A673 (cell line): ENCODE results near the gene DSTYK. TPM values are rescaled to one million over a fixed set of nuclear protein-coding genes. Genes with fewer than 3 reads are reported as not detected.

ENCODE experiments used
- BruUV-seq: library from RNA; stranded (reverse); fragments of 400-500 nt; replicated peaks from 2 replicates; lab custom pipeline; 2021; lab: Mats Ljungman, UMichigan
- CTCF ChIA-PET: fragments of 300-600 bp; sonication (Branson Sonifier 250); formaldehyde crosslinking; loops from one replicate; lab custom pipeline; 2022; ENCODE audit warnings: antibody characterized with exemption; lab: Charles Lee
- POLR2A ChIA-PET: fragments of 300-600 bp; sonication (Branson Sonifier 250); formaldehyde crosslinking; loops from one replicate; lab custom pipeline; 2022; ENCODE audit warnings: antibody characterized with exemption; ENCODE audit not compliant: low non-redundant PET; lab: Charles Lee
- DNase-seq: peaks from one replicate; pipeline ENCODE4 v3.0.0-alpha.2; 2015; ENCODE audit warnings: low spot score
- H3K27ac ChIP-seq: fragments of 200-600 bp; sonication (generic); 2 replicates; pipeline ENCODE4 v1.5.1; 2016; ENCODE audit warnings: mixed run types, low read depth, mild to moderate bottlenecking, mixed read lengths, antibody characterized with exemption, low read length; ENCODE audit not compliant: poor library complexity, severe bottlenecking
- H3K27me3 ChIP-seq: fragments of 200-600 bp; sonication (generic); replicated peaks from 2 replicates; pipeline ENCODE4 v1.6.1; 2017; ENCODE audit warnings: mixed run types, low read depth, mild to moderate bottlenecking, mixed read lengths, antibody characterized with exemption, low read length; ENCODE audit not compliant: insufficient read depth, poor library complexity
- H3K36me3 ChIP-seq: fragments of 200-600 bp; sonication (generic); 2 replicates; pipeline ENCODE4 v1.6.1; 2016; ENCODE audit warnings: mixed run types, mild to moderate bottlenecking, mixed read lengths, antibody characterized with exemption, low read length; ENCODE audit not compliant: insufficient read depth, poor library complexity, severe bottlenecking
- H3K4me1 ChIP-seq: fragments of 200-600 bp; sonication (generic); 2 replicates; pipeline ENCODE4 v1.6.1; 2017; ENCODE audit warnings: mixed run types, mild to moderate bottlenecking, mixed read lengths, antibody characterized with exemption, low read length; ENCODE audit not compliant: insufficient read depth, poor library complexity, severe bottlenecking
- H3K4me3 ChIP-seq: fragments of 200-600 bp; sonication (generic); 2 replicates; pipeline ENCODE4 v1.5.1; 2016; ENCODE audit warnings: low read depth, mixed run types, mild to moderate bottlenecking, mixed read lengths, low read length; ENCODE audit not compliant: poor library complexity, severe bottlenecking
- H3K9me3 ChIP-seq: fragments of 200-600 bp; sonication (generic); 2 replicates; pipeline ENCODE4 v1.6.1; 2016; ENCODE audit warnings: mixed run types, low read depth, mild to moderate bottlenecking, mixed read lengths, antibody characterized with exemption, low read length; ENCODE audit not compliant: poor library complexity, severe bottlenecking
- EZH2 ChIP-seq: fragments of 200-600 bp; sonication (generic); IDR thresholded peaks from 2 replicates; pipeline ENCODE4 v1.6.1; 2017; ENCODE audit warnings: borderline replicate concordance, low read depth, mild to moderate bottlenecking, mixed read lengths, antibody characterized with exemption, low read length; ENCODE audit not compliant: poor library complexity, severe bottlenecking
- intact Hi-C: fragments of 100-400 bp; cut with micrococcal nuclease; formaldehyde crosslinking; loops from one replicate; pipeline ENCODE4 v1.10.0; 2022; ENCODE audit not compliant: unreplicated experiment
- total RNA-seq: library from RNA; stranded (reverse); gene quantifications from 2 replicates; pipeline ENCODE4 v1.2.3, GENCODE V29; 2021
- TF ChIP-seq, protein P1 (sequence below): fragments of 300-800, 200-600 bp; sonication (generic); conservative IDR thresholded peaks from 2 replicates; pipeline ENCODE4 v1.5.1; 2017; ENCODE audit warnings: low read depth, mild to moderate bottlenecking, antibody characterized with exemption, low read length, moderate library complexity, mixed read lengths

Gene DSTYK
- total RNA-seq, 1 experiment from 2014 or later: 7.1 TPM

GRCh38 chr1:205118752-205119151 is 92.8 kb downstream of the DSTYK start:
- no peaks in the 10 kb centered on the region for H3K9me3 ChIP-seq
- BruUV-seq: no TSS peak
- POLR2A ChIA-PET: no interaction called here
- DNase-seq: no peak
- TF ChIP-seq, protein P1, sequence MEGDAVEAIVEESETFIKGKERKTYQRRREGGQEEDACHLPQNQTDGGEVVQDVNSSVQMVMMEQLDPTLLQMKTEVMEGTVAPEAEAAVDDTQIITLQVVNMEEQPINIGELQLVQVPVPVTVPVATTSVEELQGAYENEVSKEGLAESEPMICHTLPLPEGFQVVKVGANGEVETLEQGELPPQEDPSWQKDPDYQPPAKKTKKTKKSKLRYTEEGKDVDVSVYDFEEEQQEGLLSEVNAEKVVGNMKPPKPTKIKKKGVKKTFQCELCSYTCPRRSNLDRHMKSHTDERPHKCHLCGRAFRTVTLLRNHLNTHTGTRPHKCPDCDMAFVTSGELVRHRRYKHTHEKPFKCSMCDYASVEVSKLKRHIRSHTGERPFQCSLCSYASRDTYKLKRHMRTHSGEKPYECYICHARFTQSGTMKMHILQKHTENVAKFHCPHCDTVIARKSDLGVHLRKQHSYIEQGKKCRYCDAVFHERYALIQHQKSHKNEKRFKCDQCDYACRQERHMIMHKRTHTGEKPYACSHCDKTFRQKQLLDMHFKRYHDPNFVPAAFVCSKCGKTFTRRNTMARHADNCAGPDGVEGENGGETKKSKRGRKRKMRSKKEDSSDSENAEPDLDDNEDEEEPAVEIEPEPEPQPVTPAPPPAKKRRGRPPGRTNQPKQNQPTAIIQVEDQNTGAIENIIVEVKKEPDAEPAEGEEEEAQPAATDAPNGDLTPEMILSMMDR: no peak
- no peak for TF ChIP-seq EZH2
- CTCF ChIA-PET: no interaction called here
- no peak overlapping the region for H3K4me3 ChIP-seq
- intact Hi-C loops: no loop called here
- peaks cover 18% of the 10 kb centered on the region for H3K4me1 ChIP-seq
- no peaks in the 10 kb centered on the region for H3K27me3 ChIP-seq
- peaks cover 12% of the 10 kb centered on the region for H3K36me3 ChIP-seq
- H3K27ac ChIP-seq: no peak overlapping the region

DNA sequence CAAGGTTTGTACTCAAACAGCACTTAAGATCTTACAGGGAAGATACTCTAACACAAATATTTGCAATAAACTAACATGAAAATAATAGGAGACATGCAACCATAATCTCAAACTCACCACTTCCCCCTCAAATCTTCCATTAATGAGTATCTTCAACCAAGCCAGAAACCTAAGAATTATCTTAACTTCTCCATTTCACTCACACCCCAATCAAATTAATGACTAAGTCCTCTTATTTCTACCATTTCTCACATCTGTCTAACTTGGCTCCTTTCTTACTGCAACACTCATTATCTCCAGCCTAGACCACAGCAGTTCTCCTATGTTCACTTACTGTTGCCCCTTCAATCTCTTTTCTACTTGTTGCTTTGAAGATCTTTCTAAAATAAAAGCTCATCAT is 100.1 kb downstream of the DSTYK start:
- Histone ChIP-seq H3K36me3 (peaks cover 26% of the 10 kb centered on the region), H3K4me1 (no peaks in the 10 kb centered on the region), H3K27me3 (no peaks in the 10 kb centered on the region), H3K9me3 (no peaks in the 10 kb centered on the region), H3K27ac (no peak overlapping the region), H3K4me3 (no peak overlapping the region)
- BruUV-seq: no TSS peak
- TF ChIP-seq, protein P1: no peak
- TF ChIP-seq EZH2: no peak
- no peak for DNase-seq
- intact Hi-C loops: no loop called here
- ChIA-PET CTCF (no interaction called here), POLR2A (no interaction called here)

DNA sequence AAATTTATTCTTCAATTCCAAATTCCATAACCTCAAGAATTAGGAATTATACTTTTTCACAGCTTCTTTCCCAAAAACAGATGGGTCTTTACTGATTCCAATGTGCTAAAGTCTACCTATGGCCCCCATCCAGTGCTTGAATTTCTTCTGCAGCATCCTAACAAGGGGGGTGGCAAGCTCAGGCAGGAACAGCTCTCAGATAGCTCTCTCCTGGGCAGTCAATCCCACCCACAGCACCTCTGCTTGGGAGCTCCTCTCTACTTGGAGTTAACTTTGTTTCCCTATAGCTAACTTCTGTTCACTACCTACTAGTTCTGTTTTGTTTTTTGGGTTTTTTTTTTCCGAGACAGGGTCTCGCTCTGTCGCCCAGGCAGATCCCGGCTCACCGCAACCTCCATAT is 101.8 kb downstream of the DSTYK start:
- TF ChIP-seq EZH2: no peak
- TF ChIP-seq, protein P1: no peak
- BruUV-seq: no TSS peak
- H3K36me3 ChIP-seq: peaks cover 27% of the 10 kb centered on the region
- ChIA-PET CTCF (no interaction called here), POLR2A (no interaction called here)
- no peaks in the 10 kb centered on the region for H3K9me3 ChIP-seq
- DNase-seq: no peak
- no peaks in the 10 kb centered on the region for H3K4me1 ChIP-seq
- no peaks in the 10 kb centered on the region for H3K27me3 ChIP-seq
- H3K4me3 ChIP-seq: no peak overlapping the region
- intact Hi-C loops: no loop called here
- no peak overlapping the region for H3K27ac ChIP-seq
